ENCODE measurements around the gene SPATS2L. TPM values are rescaled to one million over a fixed set of nuclear protein-coding genes. Genes with fewer than 3 reads are reported as not detected.

SPATS2L gene
- total and polyA plus RNA-seq, 2 of the 13 experiments (the other 11 are each of a cell fraction or from before 2014, with no cell fraction given): 154 to 212 TPM

- H3K27ac ChIP-seq (ENCODE audit: extremely low read length, insufficient read depth, low read length): no peak overlapping the region
- no peak overlapping the region for H3K9ac ChIP-seq (ENCODE audit: insufficient read depth, low read depth, low read length)
- ChIA-PET POLR2A (interaction anchor here (1.1 to 1.3 kb wide), 2 partner anchors 24 to 90 kb away, joined by 3 to 4 read pairs; partner anchors contain the start of gene SPATS2L), CTCF (ENCODE audit: low intra/inter-chr PET ratio, low total read pairs) (no interaction called here)
- BruUV-seq (replicated peaks): no TSS peak
- in situ Hi-C loops (cut with HindIII; ENCODE audit: extremely low pct_ligation_motif_present, low pct_unique_long_range_greater_than_20kb) (no loop called here), intact Hi-C loops (cut with micrococcal nuclease; ENCODE audit: unreplicated experiment) (no loop called here)
- FAIRE-seq: no peak
- H3K27me3 ChIP-seq (ENCODE audit: control insufficient read depth in 1 of 2, insufficient read depth in 2 of 2, low read length in 2 of 2): no peaks in the 10 kb centered on the region
- WGBS (ENCODE audit: low lambda C conversion rate): 97% methylated on average over 3 of the region's 3 CpGs
- H3K4me3 ChIP-seq (replicated peaks in 1 of 3; ENCODE audit: insufficient read depth in 1 of 3, low read depth in 2 of 3, low read length in 3 of 3): no peak overlapping the region
- no peaks in the 10 kb centered on the region for H3K9me3 ChIP-seq (ENCODE audit: low read length)
- peaks cover 30 to 46% of the 10 kb centered on the region in 2 experiments for H3K36me3 ChIP-seq (replicated peaks in 1 of 2; ENCODE audit: control insufficient read depth in 1 of 2, insufficient read depth in 2 of 2, low read length in 2 of 2)
- peaks cover 32% of the 10 kb centered on the region for H3K4me1 ChIP-seq (ENCODE audit: insufficient read depth, low read length)
- ATAC-seq: peak; percentile 42; the same call in 2 of the 3 replicates
- no peak overlapping the region for H3K4me2 ChIP-seq (ENCODE audit: low read depth, low read length)
- DNase-seq (ENCODE audit: low spot score): no peak
- H2AFZ ChIP-seq (ENCODE audit: low read length): no peak overlapping the region
- peaks cover 18% of the 10 kb centered on the region for H4K20me1 ChIP-seq (ENCODE audit: insufficient read depth, low read length)
- peaks cover 88% of the 10 kb centered on the region for H3K79me2 ChIP-seq (ENCODE audit: insufficient read depth, low read length)
- no peak for TF ChIP-seq AGO1 (IDR thresholded peaks at IDR 0.05; ENCODE audit: low read depth, low read length, poor library complexity, severe bottlenecking)
- no peak for TF ChIP-seq TCF12 (IDR thresholded peaks at IDR 0.05)
- TF ChIP-seq TCF12 (CRISPR knock-in tag; IDR thresholded peaks at IDR 0.05): no peak
- TF ChIP-seq GFI1 (CRISPR knock-in tag; IDR thresholded peaks at IDR 0.05; ENCODE audit: borderline replicate concordance): no peak
- TF ChIP-seq RBM22 (optimal IDR thresholded peaks at IDR 0.05; ENCODE audit: low read length): peak; percentile 2
- no peak for TF ChIP-seq POLR2G (IDR thresholded peaks at IDR 0.05; ENCODE audit: low read depth, low read length)
- no peak for TF ChIP-seq ZNF576 (CRISPR knock-in tag; IDR thresholded peaks at IDR 0.05)
- no peak for TF ChIP-seq ZNF768 (CRISPR knock-in tag; IDR thresholded peaks at IDR 0.05)
- no peak for TF ChIP-seq TRAFD1 (CRISPR knock-in tag; IDR thresholded peaks at IDR 0.05; ENCODE audit: borderline replicate concordance)
- no peak for TF ChIP-seq ONECUT2 (CRISPR knock-in tag; IDR thresholded peaks at IDR 0.05)
Observed at GRCh38 chr2:200329798-200330197, 23.3 kb downstream of the SPATS2L start.
